HG02798 (cell line): ENCODE measurements around the gene KCNIP4.

Experiments used
- ATAC-seq: cut with Tn5 transposase; IDR thresholded peaks from one replicate; pipeline ENCODE4 v1.9.1; 2021; ENCODE audit warnings: mild to moderate bottlenecking; ENCODE audit not compliant: unreplicated experiment, poor library complexity

KCNIP4 gene

GRCh38 chr4:20916106-20916505 is 1032.5 kb downstream of the KCNIP4 start:
- ATAC-seq, result no peak

- ATAC-seq, result no peak
Measured at GRCh38 chr4:20904966-20905365, 1043.6 kb downstream of the KCNIP4 start.

- ATAC-seq, result no peak
Measured at GRCh38 chr4:20901851-20902250, 1046.7 kb downstream of the KCNIP4 start.

GRCh38 chr4:20899591-20899990 is 1049.0 kb downstream of the KCNIP4 start:
- no peak for ATAC-seq

- ATAC-seq, result no peak
Measured at GRCh38 chr4:20895988-20896387, 1052.6 kb downstream of the KCNIP4 start.

- no peak for ATAC-seq
Measured at GRCh38 chr4:20895208-20895607, 1053.4 kb downstream of the KCNIP4 start.

GRCh38 chr4:20890761-20891160 is 1057.8 kb downstream of the KCNIP4 start:
- no peak for ATAC-seq

GRCh38 chr4:20889901-20890300 is 1058.7 kb downstream of the KCNIP4 start:
- ATAC-seq, result no peak

GRCh38 chr4:20883677-20884076 is 1064.9 kb downstream of the KCNIP4 start:
- ATAC-seq, result no peak

- no peak for ATAC-seq
Measured at GRCh38 chr4:20883231-20883630, 1065.3 kb downstream of the KCNIP4 start.

- ATAC-seq, result no peak
Measured at GRCh38 chr4:20882500-20882899, 1066.1 kb downstream of the KCNIP4 start.

GRCh38 chr4:20881658-20882057 is 1066.9 kb downstream of the KCNIP4 start:
- no peak for ATAC-seq

- no peak for ATAC-seq
Measured at GRCh38 chr4:20878806-20879205, 1069.8 kb downstream of the KCNIP4 start.

GRCh38 chr4:20870436-20870835 is 1078.1 kb downstream of the KCNIP4 start:
- no peak for ATAC-seq

GRCh38 chr4:20868108-20868507 is 1080.5 kb downstream of the KCNIP4 start:
- ATAC-seq, result no peak

- no peak for ATAC-seq
Measured at GRCh38 chr4:20860878-20861277, 1087.7 kb downstream of the KCNIP4 start.

GRCh38 chr4:20859097-20859781 is 1089.3 kb downstream of the KCNIP4 start:
- no peak for ATAC-seq

- ATAC-seq, result no peak
Measured at GRCh38 chr4:20857081-20857480, 1091.5 kb downstream of the KCNIP4 start.

- no peak for ATAC-seq
Measured at GRCh38 chr4:20847124-20847747, 1101.3 kb downstream of the KCNIP4 start.

- no peak for ATAC-seq
Measured at GRCh38 chr4:20844311-20844710, 1104.3 kb downstream of the KCNIP4 start.

GRCh38 chr4:20840648-20841190 is 1107.9 kb downstream of the KCNIP4 start:
- no peak for ATAC-seq

- no peak for ATAC-seq
Measured at GRCh38 chr4:20839957-20840356, 1108.6 kb downstream of the KCNIP4 start.
